Liver (tissue), 3 donors: ENCODE data around the gene HIPK2.
A peak's percentile ranks its signal among the peaks of the same experiment; 100 is the strongest.

Experiments used
- RAD21 ChIP-seq, 2 donors: IDR thresholded peaks; 2 replicates each; pipeline ENCODE4 v1.6.1; 2016; ENCODE audit warnings: antibody characterized with exemption in 2 of 2, mild to moderate bottlenecking in 2 of 2
- SP1 ChIP-seq: IDR thresholded peaks from 2 replicates; pipeline ENCODE4 v1.6.1; 2018; ENCODE audit warnings: antibody characterized with exemption, mild to moderate bottlenecking
- YY1 ChIP-seq: IDR thresholded peaks from 2 replicates; pipeline ENCODE4 v1.6.1; 2016; ENCODE audit warnings: antibody characterized with exemption, mild to moderate bottlenecking
- TF ChIP-seq, protein P1 (sequence below): IDR thresholded peaks from 2 replicates; pipeline ENCODE4 v1.6.1; 2016; ENCODE audit warnings: antibody characterized with exemption, mild to moderate bottlenecking
- TF ChIP-seq, protein P2 (sequence below): fragments of 150-350 bp; IDR thresholded peaks from 2 replicates; pipeline ENCODE4 v1.5.1; 2017; ENCODE audit warnings: improper control_type of control experiment, low read depth, low read length; ENCODE audit not compliant: missing input control
- donor health status: healthy.
- donor health status: healthy.

- TF ChIP-seq, protein P1, sequence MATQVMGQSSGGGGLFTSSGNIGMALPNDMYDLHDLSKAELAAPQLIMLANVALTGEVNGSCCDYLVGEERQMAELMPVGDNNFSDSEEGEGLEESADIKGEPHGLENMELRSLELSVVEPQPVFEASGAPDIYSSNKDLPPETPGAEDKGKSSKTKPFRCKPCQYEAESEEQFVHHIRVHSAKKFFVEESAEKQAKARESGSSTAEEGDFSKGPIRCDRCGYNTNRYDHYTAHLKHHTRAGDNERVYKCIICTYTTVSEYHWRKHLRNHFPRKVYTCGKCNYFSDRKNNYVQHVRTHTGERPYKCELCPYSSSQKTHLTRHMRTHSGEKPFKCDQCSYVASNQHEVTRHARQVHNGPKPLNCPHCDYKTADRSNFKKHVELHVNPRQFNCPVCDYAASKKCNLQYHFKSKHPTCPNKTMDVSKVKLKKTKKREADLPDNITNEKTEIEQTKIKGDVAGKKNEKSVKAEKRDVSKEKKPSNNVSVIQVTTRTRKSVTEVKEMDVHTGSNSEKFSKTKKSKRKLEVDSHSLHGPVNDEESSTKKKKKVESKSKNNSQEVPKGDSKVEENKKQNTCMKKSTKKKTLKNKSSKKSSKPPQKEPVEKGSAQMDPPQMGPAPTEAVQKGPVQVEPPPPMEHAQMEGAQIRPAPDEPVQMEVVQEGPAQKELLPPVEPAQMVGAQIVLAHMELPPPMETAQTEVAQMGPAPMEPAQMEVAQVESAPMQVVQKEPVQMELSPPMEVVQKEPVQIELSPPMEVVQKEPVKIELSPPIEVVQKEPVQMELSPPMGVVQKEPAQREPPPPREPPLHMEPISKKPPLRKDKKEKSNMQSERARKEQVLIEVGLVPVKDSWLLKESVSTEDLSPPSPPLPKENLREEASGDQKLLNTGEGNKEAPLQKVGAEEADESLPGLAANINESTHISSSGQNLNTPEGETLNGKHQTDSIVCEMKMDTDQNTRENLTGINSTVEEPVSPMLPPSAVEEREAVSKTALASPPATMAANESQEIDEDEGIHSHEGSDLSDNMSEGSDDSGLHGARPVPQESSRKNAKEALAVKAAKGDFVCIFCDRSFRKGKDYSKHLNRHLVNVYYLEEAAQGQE = no peak
- TF ChIP-seq, protein P2, sequence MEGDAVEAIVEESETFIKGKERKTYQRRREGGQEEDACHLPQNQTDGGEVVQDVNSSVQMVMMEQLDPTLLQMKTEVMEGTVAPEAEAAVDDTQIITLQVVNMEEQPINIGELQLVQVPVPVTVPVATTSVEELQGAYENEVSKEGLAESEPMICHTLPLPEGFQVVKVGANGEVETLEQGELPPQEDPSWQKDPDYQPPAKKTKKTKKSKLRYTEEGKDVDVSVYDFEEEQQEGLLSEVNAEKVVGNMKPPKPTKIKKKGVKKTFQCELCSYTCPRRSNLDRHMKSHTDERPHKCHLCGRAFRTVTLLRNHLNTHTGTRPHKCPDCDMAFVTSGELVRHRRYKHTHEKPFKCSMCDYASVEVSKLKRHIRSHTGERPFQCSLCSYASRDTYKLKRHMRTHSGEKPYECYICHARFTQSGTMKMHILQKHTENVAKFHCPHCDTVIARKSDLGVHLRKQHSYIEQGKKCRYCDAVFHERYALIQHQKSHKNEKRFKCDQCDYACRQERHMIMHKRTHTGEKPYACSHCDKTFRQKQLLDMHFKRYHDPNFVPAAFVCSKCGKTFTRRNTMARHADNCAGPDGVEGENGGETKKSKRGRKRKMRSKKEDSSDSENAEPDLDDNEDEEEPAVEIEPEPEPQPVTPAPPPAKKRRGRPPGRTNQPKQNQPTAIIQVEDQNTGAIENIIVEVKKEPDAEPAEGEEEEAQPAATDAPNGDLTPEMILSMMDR = no peak
- TF ChIP-seq RAD21 (IDR thresholded peaks at IDR 0.05) (no peak), SP1 (peak; percentile 22), YY1 (no peak)
Measured at GRCh38 chr7:139720705-139721231, 57.0 kb downstream of the HIPK2 start.
